HG02943 (cell line): Measurements from ENCODE around the gene AASDH.
"Not testable (repeated sequence)": the region's sequence is repeated elsewhere in the genome, so short reads cannot be mapped to it uniquely, and the experiment has no call there.

Experiments
- ATAC-seq: cut with Tn5 transposase; IDR thresholded peaks from one replicate; pipeline ENCODE4 v1.9.1; 2021; ENCODE audit warnings: mild to moderate bottlenecking, low read depth, moderate library complexity; ENCODE audit not compliant: unreplicated experiment

The AASDH gene

GRCh38 chr4:56391270-56391669 lies 4.0 kb upstream of the AASDH start:
- ATAC-seq = no peak

GRCh38 chr4:56389558-56389957 lies 2.3 kb upstream of the AASDH start:
- no peak for ATAC-seq

- ATAC-seq = no peak
These were observed 1.0 kb upstream of the AASDH start for GRCh38 chr4:56388306-56388705.

- ATAC-seq = no peak
These were observed 1.2 kb downstream of the AASDH start for GRCh38 chr4:56386091-56386490.

DNA sequence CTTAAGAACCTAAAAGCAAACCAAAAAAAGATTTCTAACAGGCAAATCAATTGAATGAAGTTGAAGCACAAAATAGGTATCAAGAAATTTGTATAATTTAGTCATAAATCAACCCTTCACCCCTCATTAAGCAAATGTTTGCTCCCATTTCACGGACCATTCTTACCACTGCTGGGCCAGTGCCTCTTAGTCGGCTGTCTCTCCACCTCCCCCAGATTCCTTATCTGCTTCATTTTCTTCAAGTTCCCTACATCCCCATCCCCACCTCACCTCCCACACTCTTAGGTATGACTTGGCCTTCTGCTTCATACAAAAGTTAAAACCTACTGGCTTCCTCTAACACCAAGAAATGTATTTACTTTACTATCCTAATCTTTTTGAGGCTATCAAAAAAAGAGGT lies 11.8 kb downstream of the AASDH start:
- no peak for ATAC-seq

GRCh38 chr4:56374956-56375355 lies 12.3 kb downstream of the AASDH start:
- ATAC-seq = no peak

- no peak for ATAC-seq
These were observed 14.5 kb downstream of the AASDH start for GRCh38 chr4:56372774-56373173.

DNA sequence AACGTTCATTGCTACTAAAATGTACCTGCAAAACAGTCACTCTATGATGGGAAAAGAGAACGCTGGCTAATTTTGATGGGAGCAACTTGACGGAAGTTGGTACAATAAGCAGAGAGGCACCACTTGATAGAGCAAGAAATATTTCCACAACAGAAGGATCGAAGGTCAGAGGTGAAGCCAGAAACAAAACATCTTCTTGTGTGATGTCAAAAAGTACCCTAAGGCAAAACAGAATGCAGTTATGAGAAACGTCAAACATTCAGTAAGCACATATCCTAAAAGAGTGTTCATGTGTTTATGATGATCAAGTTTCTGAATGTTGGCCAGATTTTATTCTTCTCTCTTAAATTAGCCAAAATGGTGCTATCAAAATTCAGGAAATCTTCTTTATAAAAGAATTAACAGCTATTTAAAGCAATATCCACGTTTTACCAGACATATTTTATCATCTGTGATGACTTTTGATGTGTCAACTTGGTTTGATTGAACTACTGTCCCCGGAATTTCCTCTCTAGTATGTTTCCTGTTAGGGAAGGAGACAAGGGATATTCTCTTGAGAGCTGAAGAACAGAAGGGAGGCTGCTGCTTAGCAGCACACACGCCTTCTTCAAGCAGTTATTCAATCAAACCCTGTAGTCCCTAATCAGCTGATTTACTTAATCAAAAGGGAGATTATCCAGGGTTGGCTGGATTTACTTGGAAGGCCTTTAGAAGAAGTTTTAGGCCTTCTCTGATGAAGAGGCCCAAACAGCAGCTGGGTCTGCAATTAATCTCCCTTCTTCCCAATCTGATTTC lies 15.7 kb downstream of the AASDH start:
- ATAC-seq = no peak

DNA sequence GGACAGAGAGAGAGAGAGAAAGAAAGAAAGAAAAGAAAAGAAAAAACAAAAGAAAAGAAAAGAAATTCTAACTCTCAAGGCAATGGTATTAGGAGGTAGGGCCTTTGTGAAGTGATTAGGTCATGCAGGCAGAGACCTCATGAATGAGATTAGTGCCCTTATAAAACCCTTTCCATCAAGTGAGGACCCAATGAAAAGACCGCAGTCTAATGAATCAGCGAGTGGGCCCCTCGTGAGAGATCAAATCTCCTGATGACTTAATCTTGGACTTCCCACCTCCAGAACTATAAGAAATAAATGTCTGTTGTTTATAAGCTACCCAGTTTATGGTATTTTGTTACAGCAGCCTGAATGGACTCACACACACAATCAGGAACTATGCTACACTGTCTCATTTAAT lies 16.9 kb downstream of the AASDH start:
- no peak for ATAC-seq

GRCh38 chr4:56362981-56363380 lies 24.3 kb downstream of the AASDH start:
- not testable (repeated sequence) for ATAC-seq

DNA sequence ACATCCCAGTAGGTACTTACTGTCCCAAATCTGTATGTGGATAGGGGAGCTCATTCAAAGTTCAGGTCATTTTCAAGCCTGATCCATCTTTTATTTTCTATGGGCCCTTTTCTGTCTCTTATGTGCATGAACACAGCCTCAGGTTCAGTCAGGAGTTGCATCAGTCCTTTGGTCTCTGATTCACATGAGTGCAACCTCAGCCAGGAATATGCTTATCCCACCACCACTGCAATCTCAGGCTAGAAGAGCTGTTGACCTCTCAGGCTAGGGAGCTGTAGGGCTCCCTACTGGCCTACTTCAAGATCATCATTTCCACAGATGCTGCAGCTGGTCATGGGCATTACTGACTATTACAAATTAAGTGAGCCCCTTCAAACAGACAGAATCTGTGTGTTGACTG lies 27.2 kb downstream of the AASDH start:
- no peak for ATAC-seq

GRCh38 chr4:56356650-56357049 lies 30.6 kb downstream of the AASDH start:
- ATAC-seq = no peak

DNA sequence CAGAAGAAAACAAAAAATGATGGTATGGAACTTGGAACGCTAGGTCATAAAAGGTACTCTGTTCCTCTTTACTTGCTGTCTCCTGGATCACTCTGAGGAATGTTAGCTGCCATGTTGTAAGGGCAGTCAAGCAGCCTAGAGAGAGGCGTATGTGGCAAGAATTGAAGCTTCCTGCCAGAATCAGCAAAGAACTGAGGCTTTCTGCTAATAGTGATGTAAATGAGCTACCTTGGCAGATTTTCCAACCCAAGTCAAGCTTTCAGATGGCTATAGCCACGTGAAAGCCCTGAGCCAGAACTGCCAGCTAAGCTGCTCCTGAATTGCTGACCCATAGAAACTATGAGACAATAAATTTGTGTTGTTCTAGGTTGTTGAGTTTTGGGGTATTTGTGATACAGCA lies 38.7 kb downstream of the AASDH start:
- no peak for ATAC-seq

DNA sequence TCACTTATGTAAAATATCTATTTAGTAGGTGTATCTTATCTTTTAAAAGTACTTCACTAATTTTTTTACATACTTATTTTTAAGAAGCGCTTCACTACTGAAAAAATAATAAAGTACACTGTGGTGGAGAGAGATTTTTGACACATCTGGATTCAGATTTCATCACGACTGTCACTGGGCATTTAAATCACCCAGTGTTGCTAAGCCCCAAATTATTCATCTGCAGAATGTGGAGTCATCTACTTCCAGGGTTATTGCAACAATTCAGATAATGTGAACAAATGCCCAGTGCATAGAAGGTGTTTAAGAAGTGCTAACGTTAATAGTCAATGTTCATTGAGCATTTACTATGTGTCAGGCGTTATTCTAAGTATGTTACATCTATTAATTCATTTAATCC lies 41.8 kb downstream of the AASDH start:
- ATAC-seq = no peak

DNA sequence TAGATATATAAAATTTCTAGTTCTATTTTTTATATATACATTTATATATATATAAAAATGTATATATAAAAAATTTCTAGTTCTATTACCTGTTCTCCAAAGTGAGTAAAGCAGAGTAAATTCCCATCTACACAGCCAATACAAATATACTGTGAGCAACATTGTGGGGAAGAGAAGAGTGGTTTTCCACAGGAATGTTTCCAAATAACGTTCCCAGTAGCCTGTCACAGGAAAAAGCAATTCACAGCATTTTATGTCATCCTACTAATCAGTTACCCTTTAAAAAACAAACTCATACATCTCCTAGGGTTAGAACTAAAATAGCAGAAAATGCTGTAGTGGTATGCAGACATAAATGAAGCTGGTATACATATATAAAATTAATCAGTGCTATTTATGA lies 44.5 kb downstream of the AASDH start:
- ATAC-seq = no peak

GRCh38 chr4:56330691-56331090 lies 56.6 kb downstream of the AASDH start:
- ATAC-seq = no peak

DNA sequence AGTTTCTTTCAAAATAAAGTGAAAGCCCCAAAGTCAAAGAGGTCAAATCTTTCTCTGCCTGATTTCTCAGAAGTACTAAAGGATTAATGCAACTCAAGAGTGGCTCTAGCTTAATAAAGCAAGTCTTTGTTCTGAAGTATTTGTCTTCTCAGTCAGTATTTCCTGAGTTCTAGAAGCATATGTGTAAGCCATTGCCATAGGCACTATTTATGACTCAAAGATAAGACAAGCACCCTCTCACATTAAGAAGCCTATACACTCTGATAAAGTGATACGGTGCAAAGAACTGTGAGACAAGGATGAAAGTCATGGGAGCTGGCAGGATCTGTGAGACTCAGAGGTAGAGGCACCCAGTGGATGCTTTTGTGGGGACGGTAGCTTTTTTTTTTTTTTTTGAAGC lies 60.9 kb downstream of the AASDH start:
- ATAC-seq = no peak

- ATAC-seq = no peak
These were observed 63.2 kb downstream of the AASDH start for GRCh38 chr4:56324011-56324610.

DNA sequence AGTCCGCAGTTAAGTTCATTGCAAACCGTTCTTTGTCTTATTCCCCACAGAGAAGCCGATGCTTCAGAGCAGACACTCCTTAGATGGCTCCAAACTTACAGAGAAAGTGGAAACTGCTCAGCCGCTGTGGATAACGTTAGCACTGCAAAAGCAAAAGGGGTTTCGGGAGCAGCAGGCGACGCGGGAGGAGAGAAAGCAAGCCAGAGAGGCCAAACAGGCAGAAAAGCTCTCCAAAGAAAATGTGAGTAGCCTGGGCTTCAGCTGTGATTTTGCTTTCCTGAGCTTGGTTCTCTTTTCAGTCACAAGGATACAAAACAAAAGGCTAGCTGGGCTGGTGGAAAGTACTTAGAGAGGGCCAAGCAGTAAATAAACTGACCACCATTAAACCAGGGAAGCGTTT lies 64.0 kb downstream of the AASDH start:
- no peak for ATAC-seq

DNA sequence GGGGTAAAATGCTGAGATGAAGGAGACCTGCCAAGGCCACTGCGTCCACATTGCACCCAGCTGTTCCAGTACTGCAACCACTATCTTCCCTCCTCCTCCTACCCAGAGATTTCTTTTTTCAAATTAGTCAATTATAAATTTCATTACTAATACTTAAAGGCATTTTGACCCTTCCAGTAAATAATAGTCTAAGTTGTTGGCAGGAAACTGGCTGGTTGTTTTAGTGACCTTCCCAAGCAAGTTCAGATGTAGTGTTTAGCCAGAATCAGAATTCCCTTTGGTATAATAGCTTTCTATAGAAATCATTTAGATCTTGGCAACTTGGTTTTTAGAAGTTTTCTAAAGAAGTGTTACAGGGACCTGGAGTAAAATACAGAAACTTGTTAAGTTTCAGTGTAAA lies 66.0 kb downstream of the AASDH start:
- no peak for ATAC-seq

DNA sequence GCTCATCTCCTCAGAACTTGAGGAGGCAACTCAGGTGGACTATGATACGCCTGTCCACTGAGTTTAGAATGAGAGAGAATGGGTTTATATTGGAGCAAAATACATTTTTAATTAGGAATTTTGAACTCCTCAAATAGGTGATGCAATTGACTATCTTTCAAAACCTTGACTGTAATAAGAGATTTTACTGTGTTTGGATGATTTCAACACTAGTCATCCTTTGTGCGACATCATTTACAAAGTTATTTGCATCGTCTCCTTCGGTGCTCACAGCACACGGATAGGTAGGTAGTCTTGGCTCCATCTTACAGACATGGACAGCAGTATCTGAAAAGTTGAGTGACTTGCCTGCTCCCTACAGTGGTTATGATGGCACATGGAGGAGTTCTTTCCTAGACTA lies 67.0 kb downstream of the AASDH start:
- no peak for ATAC-seq

DNA sequence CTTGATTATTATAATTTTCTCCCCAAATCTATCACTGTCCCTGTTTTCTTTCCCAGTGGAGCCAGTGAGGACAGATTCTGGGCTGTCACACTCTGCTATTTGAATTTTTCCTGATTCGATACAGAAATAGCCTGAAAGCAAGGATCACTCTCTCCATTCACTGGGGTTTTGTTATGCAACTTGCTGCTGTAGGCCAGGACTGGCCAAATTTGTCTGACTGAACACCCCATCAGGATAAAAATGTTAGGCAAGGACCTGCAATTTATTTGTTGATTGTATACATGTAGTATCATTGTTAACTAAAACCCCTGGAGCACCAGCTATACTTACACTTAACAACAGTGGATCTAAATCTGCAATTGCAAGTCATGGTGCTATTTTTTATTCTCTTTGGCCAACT lies 68.7 kb downstream of the AASDH start:
- no peak for ATAC-seq
